IMR-90 (cell line): ENCODE results near the gene ZNF385D.

ENCODE experiments used
- CTCF ChIP-seq: conservative IDR thresholded peaks from 2 replicates; pipeline ENCODE4 v1.5.1; 2012; ENCODE audit warnings: mild to moderate bottlenecking, low read depth, low read length, improper control_type of control experiment
- POLR2A ChIP-seq: IDR thresholded peaks from 2 replicates; pipeline ENCODE4 v1.6.1; 2012; ENCODE audit warnings: mild to moderate bottlenecking, low read depth, low read length
- RAD21 ChIP-seq: IDR thresholded peaks from 2 replicates; pipeline ENCODE4 v1.6.1; 2012; ENCODE audit warnings: low read length, improper control_type of control experiment
- SMC3 ChIP-seq: fragments of 150-350 bp; IDR thresholded peaks from 2 replicates; pipeline ENCODE4 v1.6.1; 2016; ENCODE audit warnings: low read depth, mild to moderate bottlenecking, antibody characterized with exemption, low read length, moderate library complexity

- no peak for TF ChIP-seq CTCF
- TF ChIP-seq POLR2A, result no peak
- TF ChIP-seq RAD21, result no peak
- TF ChIP-seq SMC3, result no peak
Measured at GRCh38 chr3:21377071-21377769, 373.8 kb downstream of the ZNF385D start.
